Keratinocyte (primary cell): ENCODE measurements around the gene DMXL1.

Experiments
- EZH2 ChIP-seq: IDR thresholded peaks from one replicate; pipeline ENCODE4 v1.6.1; 2012; ENCODE audit warnings: inconsistent platforms, mild to moderate bottlenecking, low read length, moderate library complexity
- TF ChIP-seq, protein P1 (sequence below), 3 experiments: IDR thresholded peaks in 1 of 3; conservative IDR thresholded peaks in 1 of 3; optimal IDR thresholded peaks in 1 of 3; 2 replicates in 2 of 3; 3 replicates in 1 of 3; pipeline versions ENCODE3 to v1.5.1; 2011; ENCODE audit warnings: low read length in 3 of 3, mild to moderate bottlenecking in 3 of 3, moderate library complexity in 2 of 3, control low read depth in 1 of 3, inconsistent platforms in 1 of 3; ENCODE audit not compliant: insufficient read depth in 2 of 3; ENCODE audit errors: extremely low read depth in 1 of 3

DNA sequence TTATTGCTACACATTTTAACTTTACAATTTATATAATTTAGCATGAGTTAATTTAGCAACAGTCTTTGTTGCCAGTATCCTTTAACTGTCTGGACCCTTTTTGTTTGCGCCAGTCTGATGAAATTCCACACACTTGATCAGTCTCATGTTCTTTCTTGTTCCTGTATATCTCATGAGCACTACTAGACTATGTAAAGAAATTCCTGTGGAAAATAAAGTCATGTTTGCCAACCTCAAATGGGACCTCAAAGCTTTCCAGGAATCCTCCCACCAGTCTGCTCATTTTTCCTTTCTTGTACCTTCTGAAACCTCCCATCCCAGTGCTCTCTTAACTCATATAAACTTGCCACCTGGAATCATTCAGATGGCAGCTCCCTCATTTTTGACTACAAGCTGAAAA lies 8.0 kb downstream of the DMXL1 start:
- TF ChIP-seq, protein P1, sequence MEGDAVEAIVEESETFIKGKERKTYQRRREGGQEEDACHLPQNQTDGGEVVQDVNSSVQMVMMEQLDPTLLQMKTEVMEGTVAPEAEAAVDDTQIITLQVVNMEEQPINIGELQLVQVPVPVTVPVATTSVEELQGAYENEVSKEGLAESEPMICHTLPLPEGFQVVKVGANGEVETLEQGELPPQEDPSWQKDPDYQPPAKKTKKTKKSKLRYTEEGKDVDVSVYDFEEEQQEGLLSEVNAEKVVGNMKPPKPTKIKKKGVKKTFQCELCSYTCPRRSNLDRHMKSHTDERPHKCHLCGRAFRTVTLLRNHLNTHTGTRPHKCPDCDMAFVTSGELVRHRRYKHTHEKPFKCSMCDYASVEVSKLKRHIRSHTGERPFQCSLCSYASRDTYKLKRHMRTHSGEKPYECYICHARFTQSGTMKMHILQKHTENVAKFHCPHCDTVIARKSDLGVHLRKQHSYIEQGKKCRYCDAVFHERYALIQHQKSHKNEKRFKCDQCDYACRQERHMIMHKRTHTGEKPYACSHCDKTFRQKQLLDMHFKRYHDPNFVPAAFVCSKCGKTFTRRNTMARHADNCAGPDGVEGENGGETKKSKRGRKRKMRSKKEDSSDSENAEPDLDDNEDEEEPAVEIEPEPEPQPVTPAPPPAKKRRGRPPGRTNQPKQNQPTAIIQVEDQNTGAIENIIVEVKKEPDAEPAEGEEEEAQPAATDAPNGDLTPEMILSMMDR (optimal IDR thresholded peaks at IDR 0.05 in 1 of 3, IDR thresholded peaks at IDR 0.05 in 1 of 3, conservative IDR thresholded peaks at IDR 0.05 in 1 of 3; ENCODE audit: extremely low read depth in 1 of 3, insufficient read depth in 2 of 3, low read length in 3 of 3) = no peak
- no peak for TF ChIP-seq EZH2
